Central memory CD4-positive, alpha-beta T cell (primary cell): ENCODE results near the gene SASS6.
"Not testable (repeated sequence)": the region's sequence is repeated elsewhere in the genome, so short reads cannot be mapped to it uniquely, and the experiment has no call there.

Experiments used
- DNase-seq: peaks from one replicate; pipeline ENCODE4 v3.0.0; 2022

The SASS6 gene

GRCh38 chr1:100107696-100108095 lies 25.0 kb downstream of the SASS6 start:
- DNase-seq: no peak

DNA sequence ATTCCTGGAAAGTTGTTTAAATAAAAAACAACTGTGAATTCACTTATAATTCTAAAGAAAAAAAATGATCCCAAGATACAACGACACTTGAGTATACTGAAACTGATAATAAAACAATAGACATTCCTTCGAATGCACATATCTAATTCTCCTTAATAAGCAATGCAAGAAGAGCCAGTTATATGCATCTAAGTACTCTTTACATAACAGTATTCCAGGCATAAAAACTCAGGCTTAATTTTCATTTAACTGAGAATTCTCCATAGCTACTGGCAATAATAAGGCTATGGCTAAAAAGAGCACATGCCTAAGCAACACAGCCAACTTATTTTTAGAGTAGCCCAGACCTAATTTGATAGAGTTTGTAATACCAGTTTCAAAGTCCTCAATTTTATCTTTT lies 31.2 kb downstream of the SASS6 start:
- DNase-seq: no peak

GRCh38 chr1:100100202-100100601 lies 32.5 kb downstream of the SASS6 start:
- no peak for DNase-seq

- no peak for DNase-seq
Measured at GRCh38 chr1:100090471-100090870, 42.3 kb downstream of the SASS6 start.

DNA sequence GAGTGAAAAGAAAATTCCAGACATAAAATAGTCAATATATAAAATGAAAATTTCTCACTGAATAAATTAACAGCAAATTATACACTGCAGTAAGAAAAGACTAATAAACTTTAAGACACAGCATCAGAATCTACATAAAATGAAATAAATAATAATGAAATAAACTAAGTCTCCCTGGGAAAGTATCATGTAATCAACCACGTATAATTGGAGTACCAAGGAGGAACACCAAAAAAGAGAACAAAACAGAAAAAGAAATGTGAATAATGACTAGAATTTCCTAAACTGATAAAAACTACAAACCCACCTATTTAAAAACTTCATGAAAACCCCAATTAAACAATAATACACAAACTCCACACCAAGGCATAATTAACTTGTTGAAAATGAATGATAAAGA lies 43.6 kb downstream of the SASS6 start:
- no peak for DNase-seq

- no peak for DNase-seq
Measured at GRCh38 chr1:100087396-100087795, 45.3 kb downstream of the SASS6 start.

- DNase-seq: no peak
Measured at GRCh38 chr1:100080331-100080730, 52.4 kb downstream of the SASS6 start.

DNA sequence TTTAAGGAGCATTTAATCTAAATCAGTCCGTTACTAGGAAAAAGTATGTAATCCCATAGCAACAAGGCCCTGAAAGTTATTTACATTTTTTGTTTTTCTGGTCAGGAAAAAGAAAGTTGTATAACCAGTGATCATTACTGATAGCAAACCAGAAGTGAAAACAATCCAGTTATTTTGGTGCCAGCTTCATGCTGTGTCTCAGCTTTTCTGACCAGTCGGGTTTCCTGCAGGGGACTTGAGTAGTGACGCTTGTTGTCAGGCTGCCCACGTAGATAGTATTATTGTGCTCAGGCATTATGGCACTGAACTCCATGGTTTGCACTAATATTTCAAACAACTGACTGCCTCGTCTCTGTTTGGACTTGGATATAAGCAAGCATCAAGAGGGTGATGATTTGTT lies 55.2 kb downstream of the SASS6 start:
- no peak for DNase-seq

DNA sequence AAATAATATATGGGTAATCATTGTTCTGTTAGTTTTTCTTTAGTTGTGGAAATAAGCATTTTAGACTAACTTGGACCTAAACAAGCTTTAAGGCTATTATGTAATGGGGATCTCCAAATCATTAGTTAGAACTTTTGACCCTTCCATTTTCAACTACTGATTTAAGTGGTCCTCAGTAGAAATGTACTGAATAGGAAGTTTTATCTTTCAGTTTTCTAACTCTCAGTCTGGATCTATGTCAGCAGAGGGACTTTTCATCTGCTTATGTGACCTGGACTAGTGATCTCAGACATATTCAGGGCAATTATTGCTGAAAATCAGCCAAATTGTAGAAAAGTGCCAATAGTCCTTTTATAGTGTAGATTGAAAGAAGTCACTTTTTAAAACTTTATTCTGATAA lies 56.0 kb downstream of the SASS6 start:
- DNase-seq: no peak

- no peak for DNase-seq
Measured at GRCh38 chr1:100076319-100076718, 56.4 kb downstream of the SASS6 start.

DNA sequence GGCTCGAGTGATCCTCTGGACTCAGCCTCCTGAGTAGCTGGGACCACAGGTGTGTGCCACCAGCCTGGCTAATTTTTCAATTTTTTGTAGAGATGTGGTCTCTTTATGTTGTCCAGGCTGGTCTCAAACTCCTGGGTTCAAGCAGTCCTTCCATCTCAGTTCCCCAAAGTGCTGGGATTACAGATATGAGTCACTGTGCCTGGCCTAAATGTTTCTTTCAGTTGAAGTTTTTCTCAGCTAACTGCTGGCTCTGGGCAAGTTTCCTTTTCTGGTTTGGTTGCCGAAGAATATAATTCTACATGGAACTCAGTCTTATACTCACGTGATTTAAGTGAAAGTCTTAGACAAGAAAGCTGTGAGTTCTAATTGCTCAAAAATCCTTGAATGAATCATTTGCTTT lies 57.0 kb downstream of the SASS6 start:
- no peak for DNase-seq

DNA sequence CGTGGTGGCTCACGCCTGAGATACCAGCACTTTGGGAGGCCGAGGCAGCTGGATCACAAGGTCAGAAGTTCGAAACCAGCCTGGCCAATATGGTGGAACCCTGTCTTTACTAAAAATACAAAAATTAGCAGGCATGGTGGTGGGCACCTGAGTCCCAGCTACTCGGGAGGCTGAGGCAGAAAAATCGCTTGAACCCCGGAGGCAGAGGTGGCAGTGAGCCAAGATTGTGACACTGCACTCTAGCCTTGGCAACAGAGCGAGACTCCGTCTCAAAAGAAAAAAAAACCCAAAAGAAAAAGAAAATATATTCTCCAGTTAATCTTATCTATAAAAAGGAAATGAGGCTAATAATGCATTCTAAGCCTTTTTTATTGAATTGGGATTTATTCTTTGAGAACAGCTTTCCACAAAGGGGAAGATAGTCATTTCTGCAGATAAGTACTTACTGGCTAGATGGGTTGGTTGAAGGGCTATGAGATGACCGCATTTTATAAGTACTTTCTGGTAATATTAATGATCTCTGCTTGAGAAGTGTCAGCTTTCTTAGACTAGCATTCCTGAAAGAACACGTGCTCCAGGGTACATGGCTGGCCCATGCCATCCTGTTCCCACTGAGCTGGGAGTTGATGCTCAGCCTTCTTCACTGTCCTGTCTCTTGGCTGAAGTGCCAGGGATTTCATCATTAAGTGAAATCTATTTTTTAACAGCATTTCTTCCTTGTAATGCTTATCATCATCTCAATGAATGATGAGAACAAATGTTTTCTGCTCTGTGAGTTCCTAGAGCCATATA lies 57.9 kb downstream of the SASS6 start:
- no peak for DNase-seq

GRCh38 chr1:100073531-100073930 lies 59.2 kb downstream of the SASS6 start:
- DNase-seq: no peak

- DNase-seq: no peak
Measured at GRCh38 chr1:100070201-100070939, 62.4 kb downstream of the SASS6 start.

DNA sequence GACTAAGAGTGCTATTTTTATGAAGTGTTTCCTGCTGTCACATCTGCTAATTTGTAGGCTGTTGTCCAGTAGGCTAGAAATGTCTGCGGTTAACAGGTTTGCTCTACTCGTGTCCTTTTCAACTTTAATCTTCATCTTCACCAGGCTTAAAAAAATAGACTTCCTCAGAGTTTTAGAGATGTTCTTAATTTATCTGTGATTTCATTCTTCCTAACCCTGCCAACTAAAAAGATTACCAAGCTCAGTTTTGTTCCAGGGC lies 66.8 kb downstream of the SASS6 start:
- no peak for DNase-seq

- DNase-seq: no peak
Measured at GRCh38 chr1:100065183-100065968, 67.4 kb downstream of the SASS6 start.

DNA sequence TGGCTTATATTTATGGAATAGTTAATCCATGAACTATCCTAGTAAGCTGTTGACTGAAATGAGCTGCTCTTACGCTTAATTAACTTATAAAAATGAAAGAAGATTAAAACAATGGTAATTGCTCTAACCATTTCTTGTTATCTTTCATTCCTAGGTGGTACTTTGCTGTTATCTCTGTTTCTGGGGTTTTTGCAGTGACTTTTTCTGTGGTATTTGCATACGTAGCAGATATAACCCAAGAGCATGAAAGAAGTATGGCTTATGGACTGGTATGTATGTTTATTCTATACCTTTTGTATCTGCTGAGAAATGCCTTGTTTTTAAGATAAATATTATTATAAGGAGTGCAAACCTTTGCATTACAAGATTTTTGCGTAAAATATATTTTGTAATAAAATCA lies 71.0 kb downstream of the SASS6 start:
- no peak for DNase-seq

- no peak for DNase-seq
Measured at GRCh38 chr1:100053727-100054126, 79.0 kb downstream of the SASS6 start.

DNA sequence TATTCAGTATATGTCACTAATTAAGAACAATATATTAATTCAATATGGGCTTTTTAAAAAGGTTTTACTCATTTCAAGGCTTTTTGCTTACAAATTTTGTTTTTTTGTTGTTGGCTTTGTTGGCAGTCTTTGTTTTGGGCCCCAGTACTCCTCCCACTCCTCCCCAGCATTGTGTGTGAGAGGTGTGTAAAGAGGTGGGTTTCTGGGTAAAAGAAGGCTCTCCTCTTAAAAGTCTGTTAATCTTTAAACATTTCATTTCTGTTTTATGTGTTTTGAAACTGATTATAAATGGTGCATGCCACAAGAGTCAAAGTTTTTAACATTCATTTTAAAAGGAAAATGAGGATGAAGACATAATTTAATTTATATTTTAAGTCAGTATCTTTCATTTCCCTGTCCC lies 79.6 kb downstream of the SASS6 start:
- no peak for DNase-seq

- no peak for DNase-seq
Measured at GRCh38 chr1:100051893-100052292, 80.8 kb downstream of the SASS6 start.

- no peak for DNase-seq
Measured at GRCh38 chr1:100051401-100051800, 81.3 kb downstream of the SASS6 start.

GRCh38 chr1:100050139-100050538 lies 82.6 kb downstream of the SASS6 start:
- no peak for DNase-seq

DNA sequence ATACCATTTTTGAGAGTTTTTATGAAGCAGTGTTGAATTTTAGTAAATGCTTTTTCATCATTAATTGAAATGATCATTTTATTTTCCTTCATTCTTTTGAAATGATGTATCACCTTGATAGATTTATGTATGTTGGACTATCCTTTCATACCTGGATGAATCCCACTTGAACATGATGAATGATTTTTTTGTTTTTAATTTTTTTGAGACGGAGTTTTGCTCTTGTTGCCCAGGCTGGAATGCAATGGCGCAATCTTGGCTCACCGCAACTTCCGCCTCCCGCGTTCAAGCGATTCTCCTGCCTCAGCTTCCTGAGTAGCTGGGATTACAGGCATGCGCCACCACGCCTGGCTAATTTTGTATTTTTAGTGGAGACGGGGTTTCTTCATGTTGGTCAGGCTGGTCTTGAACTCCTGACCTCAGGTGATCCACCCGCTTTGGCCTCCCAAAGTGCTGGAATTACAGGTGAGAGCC lies 85.5 kb downstream of the SASS6 start:
- DNase-seq: not testable (repeated sequence)

DNA sequence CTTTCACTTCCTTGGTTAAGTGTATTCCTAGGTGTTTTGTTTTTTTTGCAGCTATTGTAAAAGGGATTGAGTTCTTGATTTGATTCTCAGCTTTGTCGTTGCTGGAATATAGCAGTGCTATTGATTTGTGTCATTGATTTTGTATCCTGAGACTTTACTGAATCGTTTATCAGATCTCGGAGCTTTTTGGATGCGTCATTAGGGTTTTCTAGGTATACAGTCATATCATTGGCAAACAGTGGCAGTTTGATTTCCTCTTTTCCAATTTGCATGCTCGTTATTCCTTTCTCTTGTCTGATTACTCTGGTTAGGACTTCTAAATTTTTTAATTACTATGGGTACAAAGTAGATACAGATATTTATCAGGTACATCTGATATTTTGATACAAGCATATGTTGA lies 87.5 kb downstream of the SASS6 start:
- no peak for DNase-seq
